GM18861 (cell line): ENCODE data around the gene RAPGEF1.
"Not testable (repeated sequence)": the region's sequence is repeated elsewhere in the genome, so short reads cannot be mapped to it uniquely, and the experiment has no call there.

Source experiments
- ATAC-seq: cut with Tn5 transposase; IDR thresholded peaks from one replicate; pipeline ENCODE4 v1.9.1; 2021; ENCODE audit not compliant: unreplicated experiment

RAPGEF1 gene

GRCh38 chr9:131673531-131673930 lies 66.3 kb downstream of the RAPGEF1 start:
- no peak for ATAC-seq

DNA sequence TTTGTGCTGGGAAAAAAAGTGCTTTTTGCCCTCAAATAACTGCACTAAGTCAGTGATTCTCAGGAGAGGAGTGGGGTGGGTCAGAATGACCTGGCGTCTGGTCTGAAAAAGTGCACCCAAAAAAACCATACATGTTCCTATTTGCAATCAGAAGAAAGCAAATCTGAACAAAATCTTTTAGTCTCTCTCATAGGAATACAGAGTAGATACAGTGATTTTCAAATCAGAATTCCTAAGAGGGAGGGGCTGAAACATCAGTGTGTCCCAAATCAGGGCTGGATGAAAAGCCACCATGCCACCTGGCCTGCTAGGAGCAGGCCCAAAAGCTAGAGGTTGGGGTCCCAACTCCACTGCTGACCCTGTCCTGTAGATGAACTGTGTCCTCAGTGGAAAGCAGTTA lies 66.8 kb downstream of the RAPGEF1 start:
- ATAC-seq = no peak

- ATAC-seq = no peak
These were observed 67.4 kb downstream of the RAPGEF1 start for GRCh38 chr9:131672451-131672850.

DNA sequence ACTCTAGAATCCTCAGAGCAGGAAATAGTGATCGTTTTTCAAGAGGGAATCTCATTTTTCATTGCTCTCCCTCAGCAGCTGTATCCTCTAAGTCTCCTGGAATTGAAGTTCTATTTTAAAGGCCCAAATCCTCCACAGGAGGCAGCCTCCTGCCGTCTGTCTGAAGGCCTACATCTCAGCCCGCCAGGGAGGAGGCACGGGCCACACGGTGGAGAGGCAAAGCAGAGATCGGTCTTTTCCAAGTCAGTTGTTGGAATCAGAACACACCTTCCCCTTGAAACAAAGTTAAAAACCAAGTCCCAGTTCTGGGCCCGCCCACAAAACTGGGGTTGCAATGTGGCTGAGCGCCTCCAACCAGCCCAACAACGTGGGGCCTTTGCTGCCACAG lies 68.7 kb downstream of the RAPGEF1 start:
- ATAC-seq = no peak

DNA sequence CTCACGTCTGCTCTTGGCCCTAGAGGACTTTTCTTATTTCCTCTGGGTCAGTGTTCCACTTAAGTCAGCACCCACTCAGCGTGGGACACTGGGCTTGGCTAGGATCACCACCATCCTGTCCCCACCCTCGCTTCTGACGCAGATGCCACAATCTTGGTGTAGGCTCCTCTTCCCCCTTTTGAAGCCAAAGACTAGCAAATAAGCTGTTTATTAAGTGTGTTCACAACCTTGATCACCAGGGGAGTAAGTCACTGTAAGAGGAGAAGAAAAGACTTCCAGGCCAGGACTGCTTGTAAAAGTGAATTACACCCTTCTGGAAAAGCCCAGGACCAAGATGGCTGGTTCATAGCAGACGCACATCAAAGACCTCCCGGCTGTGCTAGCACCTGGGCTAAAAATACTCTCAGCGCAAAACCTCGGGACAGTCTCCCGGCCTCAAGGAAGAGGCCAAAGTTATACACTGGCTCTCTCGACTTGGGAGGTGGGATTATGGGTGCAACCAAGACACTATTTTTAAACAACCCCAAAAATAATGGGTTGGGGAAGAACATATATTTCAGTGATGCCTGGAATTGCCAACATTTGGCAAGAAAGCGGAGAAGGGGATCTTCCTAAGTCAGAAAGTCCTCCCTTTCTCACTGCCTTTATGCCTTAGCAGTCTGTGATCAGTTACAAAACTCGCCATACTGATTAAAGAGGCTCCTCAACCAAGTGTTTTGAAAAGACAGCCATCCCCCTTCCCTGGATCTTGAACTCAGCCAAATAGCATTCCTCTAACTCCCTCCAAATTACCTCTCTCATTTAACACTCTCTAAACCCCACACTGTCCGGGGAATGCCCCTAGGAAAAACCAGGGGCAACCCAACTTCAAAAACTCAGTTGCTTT lies 69.4 kb downstream of the RAPGEF1 start:
- no peak for ATAC-seq

GRCh38 chr9:131669269-131670157 lies 70.4 kb downstream of the RAPGEF1 start:
- ATAC-seq = no peak

DNA sequence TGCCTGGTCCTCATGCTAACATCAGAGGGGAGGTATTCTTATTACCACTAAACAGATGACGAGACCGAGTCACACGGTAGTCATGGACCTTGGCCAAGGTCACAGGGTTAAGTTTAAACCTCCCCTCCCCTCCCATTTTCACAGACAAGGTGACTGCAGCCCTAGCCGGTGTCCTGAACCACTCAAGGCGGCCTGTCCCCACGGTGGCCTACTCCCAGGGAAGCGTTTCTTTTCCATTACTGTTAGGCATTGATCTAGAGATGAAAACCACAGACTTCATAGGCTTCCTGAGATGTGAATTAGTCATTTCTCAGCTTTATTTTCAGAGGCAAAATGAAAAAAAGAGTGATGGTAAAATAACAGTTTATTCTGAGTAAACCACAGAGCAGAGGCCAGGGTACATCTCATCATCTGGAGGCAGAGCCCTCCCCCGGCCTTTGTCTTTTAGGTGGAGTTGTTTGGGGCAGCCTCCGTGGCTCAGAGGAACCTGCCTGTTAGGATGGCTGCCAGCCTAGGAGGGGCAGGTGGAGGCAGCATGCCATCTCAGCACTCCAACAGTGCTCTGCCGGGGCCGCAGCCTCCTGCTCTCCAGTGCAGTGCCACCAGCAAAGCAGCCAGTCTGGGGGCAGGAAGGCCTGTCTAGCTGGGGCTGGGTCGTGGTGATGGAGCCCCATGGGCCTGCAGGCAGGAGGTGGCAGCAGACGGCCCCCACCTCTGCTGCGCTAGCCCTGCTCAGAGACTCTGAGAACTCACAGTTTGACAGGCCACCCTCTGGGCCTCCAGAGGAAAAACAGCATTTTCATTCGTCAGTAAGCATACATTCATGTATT lies 71.2 kb downstream of the RAPGEF1 start:
- peak; percentile 54 for ATAC-seq

DNA sequence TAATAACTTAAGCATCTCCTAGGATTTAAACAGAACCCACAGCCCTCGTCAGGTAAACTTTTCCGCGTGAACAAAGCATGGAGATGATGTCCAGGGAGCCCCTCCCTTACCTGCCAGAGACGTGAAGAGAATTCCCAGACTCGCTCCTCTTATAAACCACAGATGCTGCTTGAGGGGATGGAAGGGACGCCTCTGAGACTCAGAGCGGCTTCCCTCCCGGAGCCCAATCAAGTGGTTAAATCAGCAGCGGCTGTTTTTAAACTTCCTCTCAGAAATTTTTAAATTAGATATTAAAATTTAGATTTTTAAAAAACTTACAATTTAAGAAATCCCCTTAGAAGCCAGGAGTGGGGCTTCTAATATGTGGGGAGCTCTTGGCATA lies 71.8 kb downstream of the RAPGEF1 start:
- ATAC-seq = peak; percentile 2

- ATAC-seq = no peak
These were observed 72.3 kb downstream of the RAPGEF1 start for GRCh38 chr9:131667576-131667975.

- ATAC-seq = no peak
These were observed 73.1 kb downstream of the RAPGEF1 start for GRCh38 chr9:131666774-131667173.

GRCh38 chr9:131666029-131666428 lies 73.8 kb downstream of the RAPGEF1 start:
- ATAC-seq = no peak

- no peak for ATAC-seq
These were observed 76.6 kb downstream of the RAPGEF1 start for GRCh38 chr9:131663288-131663687.

DNA sequence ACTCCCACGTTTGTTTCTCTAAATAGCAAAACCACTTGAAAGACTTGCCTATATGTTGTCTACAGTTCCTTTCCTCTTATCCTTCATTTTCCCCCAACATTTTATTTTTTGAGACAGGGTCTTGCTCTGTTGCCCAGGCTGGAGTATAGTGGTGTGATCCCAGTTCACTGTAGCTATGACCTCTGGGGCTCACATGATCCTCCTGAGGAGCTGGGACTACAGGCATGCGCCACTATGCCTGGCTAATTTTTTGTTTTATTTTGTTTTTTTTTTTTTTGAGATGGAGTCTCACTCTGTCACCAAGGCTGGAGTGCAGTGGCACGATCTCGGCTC lies 77.6 kb downstream of the RAPGEF1 start:
- not testable (repeated sequence) for ATAC-seq

GRCh38 chr9:131661568-131662288 lies 78.1 kb downstream of the RAPGEF1 start:
- ATAC-seq = no peak

- ATAC-seq = no peak
These were observed 79.1 kb downstream of the RAPGEF1 start for GRCh38 chr9:131660466-131661405.

- ATAC-seq = no peak
These were observed 81.3 kb downstream of the RAPGEF1 start for GRCh38 chr9:131658377-131659129.

DNA sequence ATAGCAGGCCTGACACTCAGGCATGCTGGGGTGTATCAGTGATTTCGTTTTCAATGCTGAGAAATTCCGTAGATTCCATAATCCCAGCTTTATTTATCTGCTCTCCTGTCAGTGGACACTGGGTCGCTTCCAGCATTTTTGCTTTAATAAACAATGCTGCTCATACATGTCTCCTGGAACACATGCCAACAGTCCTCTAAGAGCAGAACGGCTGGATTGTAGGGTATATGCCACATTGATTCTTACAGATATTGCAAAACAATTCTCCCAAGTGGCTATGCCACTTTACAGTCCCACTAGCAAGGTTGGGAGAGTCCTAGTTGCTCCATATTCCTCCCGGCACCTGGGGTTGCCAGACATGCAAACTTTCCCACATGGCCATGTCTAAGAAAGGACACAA lies 81.9 kb downstream of the RAPGEF1 start:
- ATAC-seq = no peak

GRCh38 chr9:131657456-131657855 lies 82.4 kb downstream of the RAPGEF1 start:
- no peak for ATAC-seq

DNA sequence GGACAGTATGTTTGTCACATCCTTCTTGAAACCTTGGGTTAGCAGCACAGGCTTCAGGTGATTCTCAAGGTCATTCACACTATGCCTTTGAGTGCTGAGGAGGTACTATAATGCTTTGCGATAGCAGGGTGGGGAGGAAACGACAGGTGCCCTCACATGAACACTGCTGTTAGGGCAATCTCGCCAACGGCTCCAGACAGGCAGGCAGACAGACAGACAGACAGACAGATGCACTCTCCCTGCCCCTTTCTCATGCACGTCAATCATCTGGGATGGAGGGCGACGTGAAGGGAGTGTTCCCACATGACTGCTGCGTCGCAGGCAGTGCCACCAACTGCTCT lies 82.9 kb downstream of the RAPGEF1 start:
- ATAC-seq = peak; percentile 19
